Activated B cell treated with CpG ODN at 0.5 μM for 24 hours (primary cell): ENCODE results near the gene ATP6V0A1. TPM values are rescaled to one million over a fixed set of nuclear protein-coding genes. Genes with fewer than 3 reads are reported as not detected.

Experiments
- ATAC-seq: fragments of 200-7000 bp; cut with Tn5 transposase; one replicate; pipeline ENCODE4 v1.10.0; 2021; ENCODE audit warnings: low read depth, mild to moderate bottlenecking, moderate library complexity
- CTCF ChIA-PET: fragments of 350-600 bp; sonication (Branson Sonifier 250); formaldehyde crosslinking; loops from one replicate; lab custom pipeline; 2021; ENCODE audit warnings: antibody characterized with exemption; lab: Charles Lee
- POLR2A ChIA-PET: fragments of 350-600 bp; sonication (Branson Sonifier 250); formaldehyde crosslinking; loops from one replicate; lab custom pipeline; 2021; ENCODE audit warnings: antibody characterized with exemption; lab: Charles Lee
- DNase-seq: peaks from one replicate; pipeline ENCODE4 v3.0.0; 2022
- H3K27ac Mint-ChIP-seq: one replicate; pipeline ENCODE4 v1.8.0; 2020; ENCODE audit warnings: mixed read lengths
- H3K27me3 Mint-ChIP-seq: one replicate; pipeline ENCODE4 v1.8.0; 2021; ENCODE audit warnings: mixed read lengths
- H3K36me3 Mint-ChIP-seq: one replicate; pipeline ENCODE4 v1.8.0; 2021; ENCODE audit warnings: low read depth, mixed read lengths
- H3K4me1 Mint-ChIP-seq: one replicate; pipeline ENCODE4 v1.8.0; 2021; ENCODE audit warnings: mixed read lengths
- H3K4me3 Mint-ChIP-seq: one replicate; pipeline ENCODE4 v1.8.0; 2020; ENCODE audit warnings: mild to moderate bottlenecking, mixed read lengths
- H3K9me3 Mint-ChIP-seq: one replicate; pipeline ENCODE4 v1.8.0; 2020; ENCODE audit warnings: mixed read lengths
- intact Hi-C: fragments of 100-400 bp; cut with micrococcal nuclease; formaldehyde crosslinking; loops from one replicate; pipeline ENCODE4 v1.15.1; 2024
- total RNA-seq: library from RNA; stranded (reverse); gene quantifications from 2 replicates; pipeline ENCODE4 v1.2.3, GENCODE V29; 2022
- TF ChIP-seq, protein P1 (sequence below): fragments of 200-600 bp; IDR thresholded peaks from one replicate; pipeline ENCODE4 v1.8.0; 2022; ENCODE audit warnings: antibody characterized with exemption, mild to moderate bottlenecking

The ATP6V0A1 gene
- total RNA-seq, 1 donor from 2014 or later, result 75.6 TPM

DNA sequence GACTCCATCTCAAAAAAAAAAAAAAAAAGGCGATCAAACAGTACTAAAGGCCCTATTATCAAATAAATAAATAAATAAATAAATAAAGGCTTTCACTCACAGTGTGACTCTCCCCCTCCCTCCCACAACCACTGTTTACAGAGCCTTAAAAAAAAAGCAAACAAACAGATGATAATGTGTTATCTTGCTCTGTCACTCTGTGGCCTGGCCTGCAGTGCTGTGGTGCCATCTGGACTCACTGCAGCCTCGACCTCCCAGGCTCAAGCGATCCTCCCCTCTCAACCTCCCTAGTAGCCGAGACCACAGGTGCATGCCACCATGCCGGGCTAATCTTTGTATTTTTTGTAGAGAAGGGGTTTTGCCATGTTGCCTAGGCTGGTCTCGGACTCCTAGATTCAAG lies 69.3 kb downstream of the ATP6V0A1 start:
- no peak overlapping the region for H3K4me3 Mint-ChIP-seq
- no peak for ATAC-seq

GRCh38 chr17:42529061-42529460 lies 70.4 kb downstream of the ATP6V0A1 start:
- H3K4me3 Mint-ChIP-seq, result no peak overlapping the region
- no peak for DNase-seq
- no peaks in the 10 kb centered on the region for H3K27me3 Mint-ChIP-seq
- no peak overlapping the region for H3K27ac Mint-ChIP-seq
- ATAC-seq, result no peak
- intact Hi-C loops, result no loop called here
- TF ChIP-seq, protein P1, sequence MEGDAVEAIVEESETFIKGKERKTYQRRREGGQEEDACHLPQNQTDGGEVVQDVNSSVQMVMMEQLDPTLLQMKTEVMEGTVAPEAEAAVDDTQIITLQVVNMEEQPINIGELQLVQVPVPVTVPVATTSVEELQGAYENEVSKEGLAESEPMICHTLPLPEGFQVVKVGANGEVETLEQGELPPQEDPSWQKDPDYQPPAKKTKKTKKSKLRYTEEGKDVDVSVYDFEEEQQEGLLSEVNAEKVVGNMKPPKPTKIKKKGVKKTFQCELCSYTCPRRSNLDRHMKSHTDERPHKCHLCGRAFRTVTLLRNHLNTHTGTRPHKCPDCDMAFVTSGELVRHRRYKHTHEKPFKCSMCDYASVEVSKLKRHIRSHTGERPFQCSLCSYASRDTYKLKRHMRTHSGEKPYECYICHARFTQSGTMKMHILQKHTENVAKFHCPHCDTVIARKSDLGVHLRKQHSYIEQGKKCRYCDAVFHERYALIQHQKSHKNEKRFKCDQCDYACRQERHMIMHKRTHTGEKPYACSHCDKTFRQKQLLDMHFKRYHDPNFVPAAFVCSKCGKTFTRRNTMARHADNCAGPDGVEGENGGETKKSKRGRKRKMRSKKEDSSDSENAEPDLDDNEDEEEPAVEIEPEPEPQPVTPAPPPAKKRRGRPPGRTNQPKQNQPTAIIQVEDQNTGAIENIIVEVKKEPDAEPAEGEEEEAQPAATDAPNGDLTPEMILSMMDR, result no peak
- peaks cover 34% of the 10 kb centered on the region for H3K4me1 Mint-ChIP-seq
- no peaks in the 10 kb centered on the region for H3K36me3 Mint-ChIP-seq
- ChIA-PET CTCF (no interaction called here), POLR2A (interaction anchor here (1.9 kb wide), 1 partner anchor 26 kb away, joined by 16 read pairs; no protein-coding TSS in a partner anchor)
- no peaks in the 10 kb centered on the region for H3K9me3 Mint-ChIP-seq

More for the DNA sequence above, 69.3 kb downstream of the ATP6V0A1 start:
- no peak for DNase-seq
- no peaks in the 10 kb centered on the region for H3K9me3 Mint-ChIP-seq
- TF ChIP-seq, protein P1, result no peak
- H3K4me1 Mint-ChIP-seq, result peaks cover 31% of the 10 kb centered on the region
- H3K27me3 Mint-ChIP-seq, result no peaks in the 10 kb centered on the region
- H3K36me3 Mint-ChIP-seq, result peaks cover 7% of the 10 kb centered on the region
- CTCF ChIA-PET, result interaction anchor here (0.6 to 2.0 kb wide), 12 partner anchors 8 to 216 kb away, joined by 3 to 10 read pairs (median 3); partner anchors contain the start of gene NAGLU
- no peak overlapping the region for H3K27ac Mint-ChIP-seq
- intact Hi-C loops, result loop anchor here (1.0 kb wide), 2 partner anchors 100 to 206 kb away; no protein-coding TSS in a partner anchor
- POLR2A ChIA-PET, result interaction anchor here (0.5 to 1.1 kb wide), 5 partner anchors 21 to 279 kb away, joined by 3 to 7 read pairs (median 3); no protein-coding TSS in a partner anchor

DNA sequence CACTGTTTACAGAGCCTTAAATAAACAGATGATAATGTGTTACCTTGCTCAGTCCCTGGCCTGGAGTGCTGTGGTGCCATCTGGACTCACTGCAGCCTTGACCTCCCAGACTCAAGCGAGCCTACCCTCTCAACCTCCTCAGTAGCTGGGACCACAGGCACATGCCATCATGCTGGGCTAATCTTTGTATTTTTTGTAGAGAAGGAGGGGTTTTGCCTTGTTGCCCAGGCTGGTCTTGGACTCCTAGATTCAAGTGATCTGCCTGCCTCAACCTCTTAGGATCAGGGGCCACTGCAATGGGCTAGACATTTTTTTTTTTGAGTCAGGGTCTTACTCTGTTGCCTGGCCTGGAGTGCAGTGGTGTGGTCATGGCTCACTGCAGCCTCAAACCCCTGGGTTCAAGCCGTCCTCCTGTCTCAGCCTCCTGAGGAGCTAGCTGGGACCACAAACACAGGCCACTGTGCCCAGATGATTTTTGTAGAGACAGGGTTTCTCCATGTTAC lies 72.3 kb downstream of the ATP6V0A1 start:
- H3K27me3 Mint-ChIP-seq, result no peaks in the 10 kb centered on the region
- H3K9me3 Mint-ChIP-seq, result no peaks in the 10 kb centered on the region
- intact Hi-C loops, result no loop called here
- H3K36me3 Mint-ChIP-seq, result no peaks in the 10 kb centered on the region
- no peak for ATAC-seq
- H3K4me1 Mint-ChIP-seq, result peaks cover 40% of the 10 kb centered on the region
- ChIA-PET POLR2A (interaction anchor here (0.6 to 1.9 kb wide), 3 partner anchors 24 to 140 kb away, joined by 3 to 16 read pairs (median 3); no protein-coding TSS in a partner anchor), CTCF (interaction anchor here (0.7 to 1.6 kb wide), 3 partner anchors 13 to 75 kb away, joined by 4 read pairs; no protein-coding TSS in a partner anchor)
- no peak overlapping the region for H3K4me3 Mint-ChIP-seq
- H3K27ac Mint-ChIP-seq, result no peak overlapping the region
- DNase-seq, result no peak
- TF ChIP-seq, protein P1, result no peak

DNA sequence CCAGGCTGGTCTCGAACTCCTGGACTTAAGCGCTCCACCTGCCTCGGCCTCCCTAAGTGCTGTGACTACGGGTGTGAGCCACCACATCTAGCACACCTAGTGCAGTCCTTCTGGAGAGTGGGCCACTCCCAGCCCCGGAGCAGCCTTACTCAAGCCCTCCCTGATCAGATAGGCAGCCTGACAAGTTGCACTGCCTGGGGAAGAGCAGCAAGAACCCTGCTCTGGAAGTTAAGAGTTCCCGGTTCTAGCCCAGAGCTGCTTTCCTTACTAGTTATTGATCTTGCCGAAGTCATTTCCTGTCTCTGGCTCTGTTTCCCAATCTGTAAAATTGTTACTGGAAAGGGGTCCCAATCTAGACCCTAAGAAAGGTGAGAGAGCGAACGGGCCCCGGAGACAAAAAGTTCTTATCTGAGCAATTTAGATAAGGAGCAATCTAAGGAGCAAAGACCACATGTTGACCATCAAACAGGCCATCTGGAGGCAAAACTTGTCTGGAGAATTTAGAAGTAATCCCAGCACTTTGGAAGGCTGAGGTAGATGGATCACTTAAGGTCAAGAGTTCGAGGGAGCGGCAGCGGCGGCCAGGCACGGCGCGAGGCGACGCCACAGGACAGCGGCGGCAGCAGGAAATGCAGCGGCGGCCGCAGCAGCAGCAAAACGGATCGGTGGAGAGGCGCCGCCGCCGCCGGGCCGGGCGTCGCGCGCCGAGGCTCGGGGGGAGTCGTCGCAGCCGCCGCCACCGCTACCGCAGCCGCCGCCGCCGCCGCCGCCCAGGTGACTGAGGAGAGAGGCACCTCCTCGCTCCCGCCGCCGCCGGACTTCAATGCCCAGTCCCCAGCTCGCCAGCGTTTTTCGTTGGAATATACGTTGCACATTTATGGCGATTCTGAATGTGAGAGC lies 73.0 kb downstream of the ATP6V0A1 start:
- TF ChIP-seq, protein P1, result no peak
- no peaks in the 10 kb centered on the region for H3K9me3 Mint-ChIP-seq
- no peaks in the 10 kb centered on the region for H3K36me3 Mint-ChIP-seq
- CTCF ChIA-PET, result no interaction called here
- DNase-seq (peak; percentile 57), ATAC-seq (peak; percentile 15)
- intact Hi-C loops, result no loop called here
- H3K27me3 Mint-ChIP-seq, result no peaks in the 10 kb centered on the region
- peaks cover 42% of the 10 kb centered on the region for H3K4me1 Mint-ChIP-seq
- POLR2A ChIA-PET, result interaction anchor here (0.6 to 1.7 kb wide), 8 partner anchors 9 to 284 kb away, joined by 3 to 10 read pairs (median 6); partner anchors contain the start of gene STAT3
- H3K27ac Mint-ChIP-seq, result peak overlapping the region; percentile 63
- H3K4me3 Mint-ChIP-seq, result peak overlapping the region; percentile 83
